ENCODE data around the gene ID4.

GRCh38 chr6:19839788-19840187, 2.6 kb downstream of the ID4 start:
- TF ChIP-seq RFX5 (IDR thresholded peaks at IDR 0.05; ENCODE audit: low read depth, low read length) (no peak), MAFK (IDR thresholded peaks at IDR 0.05; ENCODE audit: low read depth, low read length) (no peak), CTCF (conservative IDR thresholded peaks at IDR 0.05; ENCODE audit: low read depth, low read length) (no peak), FOS (IDR thresholded peaks at IDR 0.05; ENCODE audit: low read depth, low read length) (no peak), CEBPB (IDR thresholded peaks at IDR 0.05; ENCODE audit: low read depth, low read length) (no peak), RCOR1 (IDR thresholded peaks at IDR 0.05; ENCODE audit: insufficient replicate concordance, low read length) (no peak), POLR2A (IDR thresholded peaks at IDR 0.05; ENCODE audit: low read depth, low read length) (no peak), CHD1 (IDR thresholded peaks at IDR 0.05; ENCODE audit: low read depth, low read length) (no peak), MXI1 (IDR thresholded peaks at IDR 0.05; ENCODE audit: borderline replicate concordance, low read depth, low read length) (no peak), SMC3 (IDR thresholded peaks at IDR 0.05; ENCODE audit: low read depth, low read length) (no peak)
